GM23248 (cell line): ENCODE measurements around the gene CHST8.

ENCODE experiments used
- EZH2 ChIP-seq: fragments of 200-600 bp; sonication (generic); IDR thresholded peaks from 2 replicates; pipeline ENCODE4 v1.6.1; 2018; ENCODE audit warnings: antibody characterized with exemption, mild to moderate bottlenecking; ENCODE audit not compliant: insufficient read depth, poor library complexity, severe bottlenecking
- EZH2phosphoT487 ChIP-seq: fragments of 200-600 bp; sonication (generic); IDR thresholded peaks from 2 replicates; pipeline ENCODE4 v1.6.1; 2018; ENCODE audit warnings: antibody characterized with exemption, moderate library complexity, mild to moderate bottlenecking, low read depth; ENCODE audit not compliant: insufficient read depth

GRCh38 chr19:33587150-33587549, 34.6 kb upstream of the CHST8 start:
- TF ChIP-seq EZH2: no peak
- no peak for TF ChIP-seq EZH2phosphoT487
